Right lobe of liver (tissue), 6 donors: ENCODE data around the gene ZCCHC7. TPM values are rescaled to one million over a fixed set of nuclear protein-coding genes. Genes with fewer than 3 reads are reported as not detected.
"Not testable (repeated sequence)": the region's sequence is repeated elsewhere in the genome, so short reads cannot be mapped to it uniquely, and the experiment has no call there.

Experiments
- ATAC-seq, 4 donors: fragments of 200-7000 bp; cut with Tn5 transposase; one replicate each; pipeline ENCODE4 v1.9.1; 2020; ENCODE audit warnings: mild to moderate bottlenecking in 4 of 4, moderate library complexity in 4 of 4
- DNase-seq, 3 donors: peaks; one replicate each; pipeline ENCODE4 v3.0.0-alpha.2; 2020
- H3K27ac ChIP-seq, 3 donors: fragments of 200-600 bp; one replicate each; pipeline ENCODE4 v1.8.0; 2022
- H3K27me3 ChIP-seq, 2 donors: fragments of 200-600 bp; one replicate each; pipeline ENCODE4 v1.8.0; 2022
- H3K36me3 ChIP-seq, 4 donors: fragments of 200-600 bp; sonication (generic) in 1 of 4; one replicate each; pipeline versions ENCODE4 v1.5.1 to v1.8.0; 2017 to 2022; ENCODE audit warnings: control low read depth in 1 of 4
- H3K4me1 ChIP-seq, 4 donors: fragments of 200-600 bp; sonication (generic) in 1 of 4; one replicate each; pipeline versions ENCODE4 v1.5.1 to v1.8.0; 2017 to 2022; ENCODE audit warnings: control low read depth in 1 of 4
- H3K4me3 ChIP-seq, 3 donors: fragments of 200-600 bp; one replicate each; pipeline ENCODE4 v1.8.0; 2022
- H3K9me3 ChIP-seq, 4 donors: fragments of 200-600 bp; sonication (generic) in 1 of 4; one replicate each; pipeline versions ENCODE4 v1.5.1 to v1.8.0; 2017 to 2022; ENCODE audit warnings: control low read depth in 1 of 4
- CTCF ChIP-seq, 4 donors: fragments of 200-600 bp in 3 of 4; fragments of 450-650 bp in 1 of 4; IDR thresholded peaks; one replicate each; pipeline versions ENCODE4 v1.5.1 to v1.8.0; 2016 to 2022; ENCODE audit warnings: antibody characterized with exemption in 4 of 4, mild to moderate bottlenecking in 2 of 4
- POLR2A ChIP-seq: fragments of 450-650 bp; IDR thresholded peaks from one replicate; pipeline ENCODE4 v1.6.1; 2017; ENCODE audit warnings: antibody characterized with exemption, mild to moderate bottlenecking
- WGBS: methylation state at CpG from one replicate; pipeline ENCODE4 v1.1.6; 2018; ENCODE audit warnings: low coverage, low lambda C conversion rate; ENCODE audit not compliant: insufficient coverage; ENCODE audit errors: missing lambda C conversion rate; 5-methylcytosine and 5-hydroxymethylcytosine counted together
- intact Hi-C, 2 donors: fragments of 100-400 bp; cut with DNase I; formaldehyde crosslinking; loops; one replicate each; pipeline versions ENCODE4 v1.11.2 to v1.14.1; 2022
- total RNA-seq, 6 experiments: library from RNA; depleted of rRNA in 2 of 6; stranded (reverse); fragments of >200 nt in 2 of 6; fragmentation: NEBNext Ultra II Directional in 3 of 6; extraction: Animal tissue kit (Norgen Biotek cat#: 25700) in 3 of 6; gene quantifications; one replicate each; pipeline versions ENCODE4 v1.1.0 to v1.2.4, GENCODE V29; 2016 to 2023
- donor health status: DM: no; HTN: yes; CAD: no.
- donor health status: DM: no; HTN: no; CAD: no.
- donor health status: DM: no; HTN: no; CAD: no.
- donor health status: DM: no; HTN: yes; CAD: no.
- donor health status: DM: no; HTN: yes; CAD: no.

The ZCCHC7 gene
- total RNA-seq, 6 experiments from 2014 or later: 5.9 to 10.0 (median 7.2) TPM

DNA sequence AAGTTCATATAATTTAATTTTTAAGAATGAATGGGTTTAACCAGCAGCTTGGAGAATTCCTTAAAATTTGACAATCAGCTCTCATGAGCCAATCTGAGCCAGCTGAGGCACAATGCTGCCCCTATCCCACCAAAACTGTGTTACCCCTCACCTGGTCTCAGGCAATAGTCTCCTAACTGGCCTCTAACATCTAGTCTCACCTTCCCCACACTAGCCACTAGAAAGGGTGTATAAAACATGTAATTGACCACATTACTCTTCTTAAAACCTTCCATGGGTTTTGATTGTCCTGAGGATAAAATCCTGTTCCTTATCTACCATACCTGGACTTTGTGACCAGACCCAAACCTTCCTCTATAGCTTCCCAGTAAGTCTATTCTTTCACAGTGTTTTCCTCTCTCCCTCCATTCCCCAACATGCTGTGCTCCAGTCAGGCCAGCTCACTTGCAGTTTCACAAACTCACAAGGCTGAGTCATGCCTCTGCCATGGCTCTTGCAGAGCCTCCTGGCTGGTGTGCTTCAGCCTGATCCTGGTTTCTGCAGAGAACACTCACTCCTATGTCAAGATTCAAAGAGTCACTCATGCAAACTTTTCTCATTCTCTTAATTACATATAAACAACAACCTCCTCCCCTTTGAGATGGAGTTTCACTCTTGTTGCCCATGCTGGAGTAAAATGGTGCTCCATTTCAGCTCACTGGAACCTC lies 16.0 kb upstream of the ZCCHC7 start:
- intact Hi-C loops: no loop called here
- H3K9me3 ChIP-seq: no peaks in the 10 kb centered on the region
- H3K27ac ChIP-seq: no peak overlapping the region
- DNase-seq (no peak), ATAC-seq (no peak)
- no peaks in the 10 kb centered on the region for H3K27me3 ChIP-seq
- no peak overlapping the region for H3K4me3 ChIP-seq
- no peak for TF ChIP-seq POLR2A
- no peak for TF ChIP-seq CTCF (IDR thresholded peaks at IDR 0.05)
- no peaks in the 10 kb centered on the region for H3K4me1 ChIP-seq
- no peaks in the 10 kb centered on the region for H3K36me3 ChIP-seq

DNA sequence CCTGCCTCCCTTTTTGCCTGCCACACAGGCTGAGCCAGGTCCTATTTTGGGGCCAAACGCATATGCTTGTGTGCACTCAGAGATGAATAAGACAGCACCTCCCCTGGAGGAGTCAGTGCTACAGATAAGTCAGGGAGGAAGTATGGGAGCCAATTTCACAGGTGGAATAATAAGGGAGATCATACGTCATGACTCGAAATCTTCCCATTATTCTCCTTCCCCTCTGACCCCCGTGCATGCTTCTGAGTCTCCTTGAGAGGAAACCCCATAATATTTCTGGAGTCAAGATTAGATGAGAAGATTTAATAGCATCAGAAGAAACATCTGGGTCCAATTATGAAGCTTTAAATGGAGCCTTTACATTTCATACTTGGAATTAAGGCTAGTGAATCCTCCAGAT lies 15.1 kb upstream of the ZCCHC7 start:
- TF ChIP-seq POLR2A: no peak
- TF ChIP-seq CTCF (IDR thresholded peaks at IDR 0.05): no peak
- intact Hi-C loops: no loop called here
- H3K4me3 ChIP-seq: no peak overlapping the region

GRCh38 chr9:37107701-37108100 lies 12.7 kb upstream of the ZCCHC7 start:
- DNase-seq: no peak
- no peak overlapping the region for H3K27ac ChIP-seq
- H3K4me1 ChIP-seq: no peaks in the 10 kb centered on the region
- H3K4me3 ChIP-seq: no peak overlapping the region
- ATAC-seq: no peak
- H3K27me3 ChIP-seq: no peaks in the 10 kb centered on the region
- no peaks in the 10 kb centered on the region for H3K9me3 ChIP-seq
- H3K36me3 ChIP-seq: no peaks in the 10 kb centered on the region
- intact Hi-C loops: no loop called here
- 51% methylated on average over 3 of the region's 3 CpGs for WGBS
- TF ChIP-seq POLR2A (no peak), CTCF (IDR thresholded peaks at IDR 0.05) (no peak)

More for the DNA sequence above, 15.1 kb upstream of the ZCCHC7 start:
- Histone ChIP-seq H3K27me3 (no peaks in the 10 kb centered on the region), H3K27ac (no peak overlapping the region), H3K36me3 (no peaks in the 10 kb centered on the region), H3K4me1 (no peaks in the 10 kb centered on the region), H3K9me3 (no peaks in the 10 kb centered on the region)
- ATAC-seq (no peak), DNase-seq (no peak)
- 25% methylated on average over 3 of the region's 4 CpGs for WGBS

- H3K36me3 ChIP-seq, H3K27ac ChIP-seq, H3K4me3 ChIP-seq, H3K9me3 ChIP-seq, H3K27me3 ChIP-seq, H3K4me1 ChIP-seq, intact Hi-C loops, DNase-seq, ATAC-seq: not testable (repeated sequence)
- 88% methylated on average over 4 of the region's 4 CpGs for WGBS
Observed at GRCh38 chr9:37114442-37114841, 5.9 kb upstream of the ZCCHC7 start.

- Histone ChIP-seq H3K4me1 (peaks cover 0 to 10% (median 0%) of the 10 kb centered on the region in 4 donors), H3K9me3 (no peaks in the 10 kb centered on the region), H3K27ac (no peak overlapping the region), H3K4me3 (no peak overlapping the region), H3K27me3 (no peaks in the 10 kb centered on the region), H3K36me3 (no peaks in the 10 kb centered on the region)
- TF ChIP-seq CTCF (IDR thresholded peaks at IDR 0.05): no peak
- no peak for TF ChIP-seq POLR2A
- intact Hi-C loops: no loop called here
- WGBS: 95% methylated on average over 3 of the region's 3 CpGs
- ATAC-seq (no peak), DNase-seq (no peak)
Observed at GRCh38 chr9:37117956-37118355, 2.4 kb upstream of the ZCCHC7 start.
